Activated CD4-positive, alpha-beta T cell treated with anti-CD3 and anti-CD28 coated beads, Interleukin-2, amount 50 U/mL, for 4 hours (primary cell): Measurements from ENCODE around the gene SLC9A4.

Source experiments
- DNase-seq, 2 experiments: peaks; one replicate each; pipeline ENCODE4 v3.0.0-alpha.2; 2020

Gene SLC9A4

DNA sequence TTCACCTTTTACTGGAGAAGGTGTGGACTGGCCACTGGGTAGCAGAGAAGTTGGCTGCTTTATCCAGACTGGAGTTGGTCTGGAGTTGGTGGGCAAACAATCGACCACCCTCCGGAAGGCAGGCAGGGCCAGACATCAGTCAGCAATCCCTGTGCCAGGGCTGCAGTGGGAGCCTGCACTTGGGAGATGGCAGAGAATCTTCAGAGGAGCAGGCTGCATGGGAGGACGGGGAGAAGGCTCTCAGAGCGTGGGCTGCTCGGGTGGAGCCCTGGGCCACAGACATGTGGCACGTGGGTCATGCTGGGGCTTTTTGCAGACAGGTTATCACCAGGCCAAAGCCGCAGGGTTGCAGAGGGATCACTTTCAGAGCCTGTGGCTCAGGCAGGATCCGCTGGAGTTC lies 29.6 kb downstream of the SLC9A4 start:
- no peak for DNase-seq

- DNase-seq = no peak
These were observed 31.8 kb downstream of the SLC9A4 start for GRCh38 chr2:102504833-102505232.

DNA sequence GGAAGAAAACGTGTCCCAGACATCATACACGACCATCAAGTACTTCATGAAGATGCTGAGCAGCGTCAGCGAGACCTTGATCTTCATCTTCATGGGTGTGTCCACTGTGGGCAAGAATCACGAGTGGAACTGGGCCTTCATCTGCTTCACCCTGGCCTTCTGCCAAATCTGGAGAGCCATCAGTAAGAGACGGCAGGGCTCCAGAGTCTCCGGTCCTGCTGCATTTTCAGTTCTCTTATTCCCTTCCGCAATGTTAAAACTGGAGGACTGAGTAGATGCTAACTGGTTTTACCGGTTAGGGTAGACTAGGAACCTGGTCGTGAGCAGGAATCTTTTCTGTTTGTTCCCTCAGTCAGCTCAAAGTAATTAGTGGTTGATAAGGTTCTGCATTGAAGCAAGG lies 32.3 kb downstream of the SLC9A4 start:
- DNase-seq = no peak

GRCh38 chr2:102506743-102507142 lies 33.7 kb downstream of the SLC9A4 start:
- DNase-seq = no peak

DNA sequence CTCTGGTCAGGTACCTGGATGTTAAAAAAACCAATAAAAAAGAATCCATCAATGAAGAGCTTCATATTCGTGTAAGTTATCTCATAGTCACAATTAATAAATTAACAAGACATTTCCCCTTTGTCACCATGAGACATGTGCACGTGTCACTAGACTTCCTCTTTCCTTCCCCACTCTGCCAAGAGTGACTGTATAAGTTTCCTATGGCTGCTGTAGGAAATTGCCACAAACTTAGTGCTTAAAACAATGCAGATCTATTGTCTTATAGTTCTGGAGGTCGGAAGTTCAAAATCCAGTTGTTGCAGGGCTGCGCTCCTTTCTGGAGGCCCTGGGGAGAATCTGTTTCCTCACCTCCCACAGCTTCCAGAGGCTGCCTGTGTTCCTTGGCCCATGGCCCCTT lies 35.8 kb downstream of the SLC9A4 start:
- no peak for DNase-seq

- no peak for DNase-seq
These were observed 36.7 kb downstream of the SLC9A4 start for GRCh38 chr2:102509749-102510148.

GRCh38 chr2:102510791-102511575 lies 38.0 kb downstream of the SLC9A4 start:
- no peak for DNase-seq

DNA sequence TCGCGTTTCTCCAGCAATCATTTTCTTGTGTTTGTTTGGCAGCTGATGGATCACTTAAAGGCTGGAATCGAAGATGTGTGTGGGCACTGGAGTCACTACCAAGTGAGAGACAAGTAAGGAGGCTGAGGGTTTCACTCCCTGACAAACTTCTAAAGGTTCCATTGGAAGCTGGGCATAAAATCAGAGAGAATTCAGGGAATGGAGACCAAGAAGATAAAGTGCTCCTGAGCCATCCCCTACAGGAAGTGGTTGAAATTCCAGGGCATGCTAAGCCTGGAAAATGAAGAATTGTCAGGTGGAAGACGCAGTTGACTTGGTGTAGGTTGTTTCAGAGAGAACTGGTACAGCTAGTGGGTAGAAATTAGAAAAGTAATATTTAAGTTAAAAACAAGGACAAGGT lies 39.1 kb downstream of the SLC9A4 start:
- DNase-seq = no peak

DNA sequence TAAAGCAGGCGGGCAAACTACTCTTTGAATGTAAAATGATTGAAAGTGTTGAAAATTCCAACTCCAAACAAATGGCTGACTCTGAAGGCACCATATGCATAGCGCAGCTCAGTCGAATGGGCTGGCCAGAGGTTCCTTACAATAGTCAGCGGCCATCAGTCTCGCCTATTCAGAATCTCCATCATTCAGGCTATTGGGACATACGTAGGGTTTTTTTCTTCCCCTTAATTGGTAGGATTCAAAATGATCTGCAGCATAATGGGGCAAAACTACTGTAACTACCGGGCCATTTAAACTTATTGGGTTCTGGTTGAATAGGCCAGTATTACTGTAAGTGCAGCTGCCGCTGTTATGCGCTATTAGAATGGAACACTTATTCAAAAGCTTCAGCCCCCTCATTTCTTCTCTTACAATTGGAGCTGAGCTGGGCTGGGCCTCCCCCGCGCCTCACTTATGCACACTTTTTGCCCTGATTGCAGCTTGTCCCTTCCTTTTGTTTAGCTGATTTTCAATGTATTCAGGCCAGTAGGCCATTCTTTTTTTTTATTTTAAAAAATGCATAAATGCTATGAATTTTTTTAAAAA lies 40.4 kb downstream of the SLC9A4 start:
- DNase-seq = no peak

GRCh38 chr2:102514061-102514785 lies 41.2 kb downstream of the SLC9A4 start:
- DNase-seq = no peak

- no peak for DNase-seq
These were observed 42.8 kb downstream of the SLC9A4 start for GRCh38 chr2:102515851-102516250.

- DNase-seq = no peak
These were observed 45.1 kb downstream of the SLC9A4 start for GRCh38 chr2:102518170-102518569.

- no peak for DNase-seq
These were observed 47.0 kb downstream of the SLC9A4 start for GRCh38 chr2:102520009-102520408.

DNA sequence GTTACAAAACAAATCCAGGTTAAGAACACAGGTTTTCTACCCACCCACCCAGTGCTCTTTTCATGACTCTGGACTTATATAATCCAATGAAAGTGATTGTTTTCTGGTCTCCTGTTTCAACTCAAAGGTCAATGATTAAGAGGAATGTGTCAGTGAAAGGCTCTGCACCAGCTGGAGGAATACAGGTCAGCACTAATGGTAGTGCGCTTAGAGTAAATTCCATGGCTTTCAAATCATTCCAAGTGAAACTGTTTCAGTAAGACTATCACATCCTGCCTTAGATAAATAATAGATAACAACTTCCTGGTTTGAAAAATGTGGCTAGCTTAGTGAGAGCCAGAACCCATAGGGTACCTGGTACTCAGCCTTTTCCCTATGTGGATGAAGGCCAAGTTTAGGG lies 47.8 kb downstream of the SLC9A4 start:
- no peak for DNase-seq

DNA sequence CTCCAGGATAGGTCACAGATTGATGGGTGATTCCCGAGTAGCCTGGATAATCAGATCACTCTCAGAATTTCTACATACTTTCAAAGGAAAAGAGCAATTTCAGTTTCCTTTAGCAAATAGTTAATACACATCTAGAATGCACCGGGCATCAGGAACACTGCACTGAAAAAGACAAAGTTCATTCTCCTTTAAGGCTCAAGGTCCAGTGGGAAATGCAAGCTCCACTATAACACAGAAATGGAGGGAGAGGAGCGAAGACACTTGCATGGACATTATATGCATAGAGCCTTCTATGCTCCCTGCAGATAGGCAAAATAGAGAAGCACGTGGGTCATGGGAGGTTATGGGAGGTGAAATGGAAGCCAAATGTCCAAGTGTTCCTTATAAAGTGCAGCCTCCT lies 49.1 kb downstream of the SLC9A4 start:
- no peak for DNase-seq

GRCh38 chr2:102522890-102523289 lies 49.9 kb downstream of the SLC9A4 start:
- DNase-seq = no peak

- DNase-seq = no peak
These were observed 50.6 kb downstream of the SLC9A4 start for GRCh38 chr2:102523651-102524050.

GRCh38 chr2:102527086-102527485 lies 54.1 kb downstream of the SLC9A4 start:
- no peak for DNase-seq

- no peak for DNase-seq
These were observed 65.5 kb downstream of the SLC9A4 start for GRCh38 chr2:102538491-102538890.

DNA sequence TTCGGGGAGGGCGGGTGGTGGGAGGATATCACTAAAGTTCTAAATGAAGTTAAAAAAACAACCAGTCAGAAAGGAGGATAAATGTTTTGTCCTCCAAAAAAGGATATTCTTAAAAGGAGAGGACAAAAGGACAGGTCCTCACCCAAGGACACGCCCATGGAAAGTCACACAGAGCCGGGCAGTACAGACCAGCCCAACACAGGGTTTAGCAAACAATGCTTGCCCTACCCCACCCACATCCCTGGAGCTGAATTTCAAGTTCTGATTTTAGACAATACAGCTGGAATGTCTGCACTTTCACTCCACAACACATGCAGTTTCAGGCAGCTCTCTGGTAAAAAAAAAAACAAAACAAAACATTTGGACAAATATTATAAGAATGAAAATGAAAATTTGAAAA lies 67.9 kb downstream of the SLC9A4 start:
- no peak for DNase-seq

- no peak for DNase-seq
These were observed 71.2 kb downstream of the SLC9A4 start for GRCh38 chr2:102544182-102544581.

GRCh38 chr2:102547462-102547861 lies 74.4 kb downstream of the SLC9A4 start:
- no peak for DNase-seq

- DNase-seq = no peak
These were observed 76.0 kb downstream of the SLC9A4 start for GRCh38 chr2:102549027-102549426.

GRCh38 chr2:102550151-102550550 lies 77.1 kb downstream of the SLC9A4 start:
- no peak for DNase-seq
